GM20431 (cell line): ENCODE measurements around the gene ENAH.

Experiments
- in situ Hi-C: fragments of 300-500 bp; cut with MseI, MboI; formaldehyde crosslinking; loops from one replicate; pipeline ENCODE4 v1.15.0; 2020; ENCODE audit warnings: low sequenced_read_pairs; ENCODE audit not compliant: unreplicated experiment

ENAH gene

GRCh38 chr1:225611537-225612223, 41.2 kb downstream of the ENAH start:
- in situ Hi-C loops = no loop called here

- in situ Hi-C loops = no loop called here
These were observed 42.4 kb downstream of the ENAH start for GRCh38 chr1:225610539-225610938.

- in situ Hi-C loops = no loop called here
These were observed 44.7 kb downstream of the ENAH start for GRCh38 chr1:225608014-225608796.

GRCh38 chr1:225607355-225607754, 45.6 kb downstream of the ENAH start:
- in situ Hi-C loops = no loop called here

- in situ Hi-C loops = no loop called here
These were observed 49.2 kb downstream of the ENAH start for GRCh38 chr1:225603538-225604354.

GRCh38 chr1:225602590-225603206, 50.2 kb downstream of the ENAH start:
- in situ Hi-C loops = no loop called here

GRCh38 chr1:225601902-225602589, 50.9 kb downstream of the ENAH start:
- in situ Hi-C loops = no loop called here

- in situ Hi-C loops = no loop called here
These were observed 54.1 kb downstream of the ENAH start for GRCh38 chr1:225598847-225599246.

- in situ Hi-C loops = no loop called here
These were observed 54.9 kb downstream of the ENAH start for GRCh38 chr1:225597926-225598575.

GRCh38 chr1:225596736-225597135, 56.2 kb downstream of the ENAH start:
- in situ Hi-C loops = no loop called here

- in situ Hi-C loops = no loop called here
These were observed 56.9 kb downstream of the ENAH start for GRCh38 chr1:225595974-225596551.

GRCh38 chr1:225595452-225595851, 57.5 kb downstream of the ENAH start:
- in situ Hi-C loops = no loop called here

GRCh38 chr1:225593414-225593813, 59.5 kb downstream of the ENAH start:
- in situ Hi-C loops = no loop called here

- in situ Hi-C loops = no loop called here
These were observed 60.4 kb downstream of the ENAH start for GRCh38 chr1:225592362-225593025.

- in situ Hi-C loops = no loop called here
These were observed 65.6 kb downstream of the ENAH start for GRCh38 chr1:225587310-225587709.

GRCh38 chr1:225581186-225581585, 71.7 kb downstream of the ENAH start:
- in situ Hi-C loops = no loop called here

- in situ Hi-C loops = no loop called here
These were observed 72.5 kb downstream of the ENAH start for GRCh38 chr1:225580238-225581099.
